ENCODE results near the gene GSE1. TPM values are rescaled to one million over a fixed set of nuclear protein-coding genes. Genes with fewer than 3 reads are reported as not detected.

Gene GSE1
- total RNA-seq, 4 donors from 2014 or later, result 57.1 to 208 (median 90.5) TPM

GRCh38 chr16:85624646-85625045, 11.5 kb downstream of the GSE1 start:
- TF ChIP-seq, protein P1, sequence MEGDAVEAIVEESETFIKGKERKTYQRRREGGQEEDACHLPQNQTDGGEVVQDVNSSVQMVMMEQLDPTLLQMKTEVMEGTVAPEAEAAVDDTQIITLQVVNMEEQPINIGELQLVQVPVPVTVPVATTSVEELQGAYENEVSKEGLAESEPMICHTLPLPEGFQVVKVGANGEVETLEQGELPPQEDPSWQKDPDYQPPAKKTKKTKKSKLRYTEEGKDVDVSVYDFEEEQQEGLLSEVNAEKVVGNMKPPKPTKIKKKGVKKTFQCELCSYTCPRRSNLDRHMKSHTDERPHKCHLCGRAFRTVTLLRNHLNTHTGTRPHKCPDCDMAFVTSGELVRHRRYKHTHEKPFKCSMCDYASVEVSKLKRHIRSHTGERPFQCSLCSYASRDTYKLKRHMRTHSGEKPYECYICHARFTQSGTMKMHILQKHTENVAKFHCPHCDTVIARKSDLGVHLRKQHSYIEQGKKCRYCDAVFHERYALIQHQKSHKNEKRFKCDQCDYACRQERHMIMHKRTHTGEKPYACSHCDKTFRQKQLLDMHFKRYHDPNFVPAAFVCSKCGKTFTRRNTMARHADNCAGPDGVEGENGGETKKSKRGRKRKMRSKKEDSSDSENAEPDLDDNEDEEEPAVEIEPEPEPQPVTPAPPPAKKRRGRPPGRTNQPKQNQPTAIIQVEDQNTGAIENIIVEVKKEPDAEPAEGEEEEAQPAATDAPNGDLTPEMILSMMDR (IDR thresholded peaks at IDR 0.05; ENCODE audit: low read depth), result no peak

GRCh38 chr16:85625053-85625452, 11.9 kb downstream of the GSE1 start:
- TF ChIP-seq, protein P1 (IDR thresholded peaks at IDR 0.05; ENCODE audit: low read depth), result no peak

DNA sequence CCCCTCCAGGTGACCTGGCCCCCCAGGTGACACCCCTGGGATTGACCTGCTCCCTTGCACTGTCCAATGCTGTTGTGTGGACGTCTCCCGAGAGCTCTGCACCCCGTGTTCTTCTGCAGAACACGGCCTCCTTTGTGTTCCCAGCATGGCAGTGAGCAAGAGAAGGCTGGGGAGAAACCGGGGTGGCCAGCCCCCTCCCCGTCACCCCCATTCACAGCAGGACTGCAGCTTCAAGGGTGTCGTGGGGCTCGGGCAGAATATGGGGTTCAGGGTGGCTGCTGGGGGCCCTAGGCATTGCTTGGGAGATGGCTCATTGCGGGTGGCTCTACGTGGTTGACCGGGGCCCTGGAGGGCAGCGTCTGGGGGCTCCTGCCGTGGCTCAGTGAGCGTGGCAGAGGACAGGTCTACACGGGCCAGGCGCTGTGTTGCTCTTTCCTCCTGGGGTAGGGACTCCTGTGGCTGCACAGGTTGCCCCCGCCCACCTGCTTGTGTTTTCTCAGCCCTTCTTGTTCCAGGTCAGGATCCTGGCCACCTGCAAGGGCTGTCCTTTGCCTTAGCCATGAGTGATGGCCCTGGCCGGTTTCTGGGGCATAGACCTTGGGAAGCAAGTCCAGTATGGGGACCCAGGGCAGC, 12.5 kb downstream of the GSE1 start:
- TF ChIP-seq, protein P1 (IDR thresholded peaks at IDR 0.05; ENCODE audit: low read depth), result no peak

GRCh38 chr16:85626191-85626981, 13.3 kb downstream of the GSE1 start:
- TF ChIP-seq, protein P1 (IDR thresholded peaks at IDR 0.05; ENCODE audit: low read depth), result no peak

GRCh38 chr16:85627089-85627488, 14.0 kb downstream of the GSE1 start:
- TF ChIP-seq, protein P1 (IDR thresholded peaks at IDR 0.05; ENCODE audit: low read depth), result no peak

DNA sequence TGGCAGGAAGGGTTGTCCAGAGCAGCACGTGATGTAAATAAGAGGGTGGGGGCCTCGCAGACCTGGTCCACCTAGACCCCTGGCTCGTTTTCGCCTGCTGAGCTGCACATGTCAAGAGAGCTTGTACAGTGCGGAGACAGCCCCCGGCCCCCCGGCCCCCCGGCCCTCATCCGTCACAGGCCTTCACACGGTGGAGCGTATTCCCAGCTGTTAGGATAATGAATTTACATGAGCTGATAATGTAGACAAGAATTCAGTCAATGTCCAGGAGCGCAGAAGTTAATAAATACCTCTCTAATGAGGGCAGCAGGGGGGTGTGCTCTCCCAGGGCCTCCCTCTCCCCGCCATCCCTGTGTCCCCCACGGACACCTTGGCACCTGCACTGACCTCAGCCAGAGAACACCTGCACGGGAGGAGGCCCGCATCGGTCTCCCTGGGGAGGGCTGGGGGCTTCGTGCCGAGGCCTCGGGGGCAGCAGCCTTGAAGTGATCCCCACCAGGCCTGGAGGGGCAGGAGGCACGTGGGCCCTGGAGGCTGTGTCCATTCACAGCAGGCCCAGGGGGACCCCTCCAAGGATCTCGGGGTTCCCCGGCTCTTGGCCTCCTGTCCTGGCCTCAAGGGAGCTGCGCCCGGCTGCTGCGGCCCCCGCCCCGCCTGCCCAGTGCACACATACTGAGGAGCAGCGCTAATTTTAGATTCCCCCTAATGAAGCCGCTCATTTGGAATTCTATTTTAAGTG, 14.6 kb downstream of the GSE1 start:
- TF ChIP-seq, protein P1 (IDR thresholded peaks at IDR 0.05; ENCODE audit: low read depth), result no peak

- TF ChIP-seq, protein P1 (IDR thresholded peaks at IDR 0.05; ENCODE audit: low read depth), result no peak
Observed at GRCh38 chr16:85628265-85628556, 15.1 kb downstream of the GSE1 start.

All from subcutaneous adipose tissue (tissue), 4 donors.